T-helper 1 cell treated with Interleukin-12 subunit alpha and Interleukin-12 subunit beta and Interleukin-4 antibody, amounts not matched to agents 30 μg/mL and 1 μg/mL, for 36 hours (primary cell): ENCODE data around the gene ANKS1A.

Source experiments
- H3K27ac Mint-ChIP-seq: one replicate; pipeline ENCODE4 v1.8.0; 2021; ENCODE audit warnings: mild to moderate bottlenecking, mixed read lengths
- H3K27me3 Mint-ChIP-seq: one replicate; pipeline ENCODE4 v1.8.0; 2021; ENCODE audit warnings: low read depth, mixed read lengths
- H3K36me3 Mint-ChIP-seq: one replicate; pipeline ENCODE4 v1.8.0; 2021; ENCODE audit warnings: low read depth, mixed read lengths
- H3K4me1 Mint-ChIP-seq: one replicate; pipeline ENCODE4 v1.8.0; 2021; ENCODE audit warnings: low read depth, mixed read lengths
- H3K4me3 Mint-ChIP-seq: one replicate; pipeline ENCODE4 v1.8.0; 2021; ENCODE audit warnings: mild to moderate bottlenecking, moderate library complexity, mixed read lengths
- H3K9me3 Mint-ChIP-seq: one replicate; pipeline ENCODE4 v1.8.0; 2021; ENCODE audit warnings: mixed read lengths

Gene ANKS1A

GRCh38 chr6:35042031-35042815, 153.2 kb downstream of the ANKS1A start:
- Mint-ChIP-seq H3K9me3 (no peaks in the 10 kb centered on the region), H3K36me3 (peaks cover 2% of the 10 kb centered on the region)

GRCh38 chr6:35043381-35044130, 154.5 kb downstream of the ANKS1A start:
- H3K27me3 Mint-ChIP-seq: no peaks in the 10 kb centered on the region
- H3K4me1 Mint-ChIP-seq: peaks cover 12% of the 10 kb centered on the region
- no peaks in the 10 kb centered on the region for H3K36me3 Mint-ChIP-seq
- no peaks in the 10 kb centered on the region for H3K9me3 Mint-ChIP-seq
- H3K4me3 Mint-ChIP-seq: no peak overlapping the region
- H3K27ac Mint-ChIP-seq: no peak overlapping the region

More at GRCh38 chr6:35042031-35042815, 153.2 kb downstream of the ANKS1A start:
- H3K4me3 Mint-ChIP-seq: no peak overlapping the region
- H3K27me3 Mint-ChIP-seq: no peaks in the 10 kb centered on the region
- H3K27ac Mint-ChIP-seq: no peak overlapping the region
- peaks cover 5% of the 10 kb centered on the region for H3K4me1 Mint-ChIP-seq

GRCh38 chr6:35044145-35044745, 155.2 kb downstream of the ANKS1A start:
- Mint-ChIP-seq H3K27ac (no peak overlapping the region), H3K9me3 (no peaks in the 10 kb centered on the region), H3K27me3 (no peaks in the 10 kb centered on the region), H3K4me3 (no peak overlapping the region), H3K36me3 (no peaks in the 10 kb centered on the region), H3K4me1 (peaks cover 12% of the 10 kb centered on the region)

- H3K27me3 Mint-ChIP-seq: no peaks in the 10 kb centered on the region
- H3K4me3 Mint-ChIP-seq: no peak overlapping the region
- no peaks in the 10 kb centered on the region for H3K9me3 Mint-ChIP-seq
- H3K36me3 Mint-ChIP-seq: no peaks in the 10 kb centered on the region
- H3K4me1 Mint-ChIP-seq: peaks cover 12% of the 10 kb centered on the region
- no peak overlapping the region for H3K27ac Mint-ChIP-seq
These were observed 155.8 kb downstream of the ANKS1A start for GRCh38 chr6:35044761-35045421.

- no peak overlapping the region for H3K27ac Mint-ChIP-seq
- peaks cover 12% of the 10 kb centered on the region for H3K4me1 Mint-ChIP-seq
- no peak overlapping the region for H3K4me3 Mint-ChIP-seq
- no peaks in the 10 kb centered on the region for H3K27me3 Mint-ChIP-seq
- no peaks in the 10 kb centered on the region for H3K9me3 Mint-ChIP-seq
- H3K36me3 Mint-ChIP-seq: no peaks in the 10 kb centered on the region
These were observed 157.0 kb downstream of the ANKS1A start for GRCh38 chr6:35046103-35046502.

- no peak overlapping the region for H3K4me3 Mint-ChIP-seq
- no peak overlapping the region for H3K27ac Mint-ChIP-seq
- no peaks in the 10 kb centered on the region for H3K27me3 Mint-ChIP-seq
These were observed 157.8 kb downstream of the ANKS1A start for GRCh38 chr6:35046862-35047261.

GRCh38 chr6:35047265-35048011, 158.4 kb downstream of the ANKS1A start:
- no peaks in the 10 kb centered on the region for H3K36me3 Mint-ChIP-seq
- H3K4me3 Mint-ChIP-seq: no peak overlapping the region
- no peak overlapping the region for H3K27ac Mint-ChIP-seq
- H3K4me1 Mint-ChIP-seq: peaks cover 12% of the 10 kb centered on the region
- no peaks in the 10 kb centered on the region for H3K9me3 Mint-ChIP-seq
- no peaks in the 10 kb centered on the region for H3K27me3 Mint-ChIP-seq

More at GRCh38 chr6:35046862-35047261, 157.8 kb downstream of the ANKS1A start:
- Mint-ChIP-seq H3K36me3 (no peaks in the 10 kb centered on the region), H3K9me3 (no peaks in the 10 kb centered on the region), H3K4me1 (peaks cover 12% of the 10 kb centered on the region)

GRCh38 chr6:35048031-35048613, 159.1 kb downstream of the ANKS1A start:
- Mint-ChIP-seq H3K27me3 (no peaks in the 10 kb centered on the region), H3K27ac (no peak overlapping the region), H3K36me3 (no peaks in the 10 kb centered on the region), H3K9me3 (no peaks in the 10 kb centered on the region), H3K4me3 (no peak overlapping the region), H3K4me1 (peaks cover 12% of the 10 kb centered on the region)

- no peak overlapping the region for H3K27ac Mint-ChIP-seq
- no peaks in the 10 kb centered on the region for H3K9me3 Mint-ChIP-seq
- no peak overlapping the region for H3K4me3 Mint-ChIP-seq
- H3K36me3 Mint-ChIP-seq: no peaks in the 10 kb centered on the region
- H3K4me1 Mint-ChIP-seq: peaks cover 12% of the 10 kb centered on the region
- no peaks in the 10 kb centered on the region for H3K27me3 Mint-ChIP-seq
These were observed 159.6 kb downstream of the ANKS1A start for GRCh38 chr6:35048631-35049083.

- no peaks in the 10 kb centered on the region for H3K9me3 Mint-ChIP-seq
- H3K27ac Mint-ChIP-seq: no peak overlapping the region
- H3K27me3 Mint-ChIP-seq: no peaks in the 10 kb centered on the region
- H3K4me3 Mint-ChIP-seq: no peak overlapping the region
- no peaks in the 10 kb centered on the region for H3K36me3 Mint-ChIP-seq
- peaks cover 12% of the 10 kb centered on the region for H3K4me1 Mint-ChIP-seq
These were observed 160.2 kb downstream of the ANKS1A start for GRCh38 chr6:35049156-35049735.

GRCh38 chr6:35049900-35050756, 161.1 kb downstream of the ANKS1A start:
- Mint-ChIP-seq H3K4me3 (no peak overlapping the region), H3K4me1 (peaks cover 12% of the 10 kb centered on the region), H3K27ac (no peak overlapping the region), H3K36me3 (no peaks in the 10 kb centered on the region), H3K27me3 (no peaks in the 10 kb centered on the region), H3K9me3 (no peaks in the 10 kb centered on the region)

GRCh38 chr6:35050757-35051330, 161.8 kb downstream of the ANKS1A start:
- no peak overlapping the region for H3K4me3 Mint-ChIP-seq
- H3K9me3 Mint-ChIP-seq: no peaks in the 10 kb centered on the region
- no peaks in the 10 kb centered on the region for H3K27me3 Mint-ChIP-seq
- H3K27ac Mint-ChIP-seq: no peak overlapping the region
- no peaks in the 10 kb centered on the region for H3K36me3 Mint-ChIP-seq
- H3K4me1 Mint-ChIP-seq: peaks cover 12% of the 10 kb centered on the region
